ENCODE results near the gene PNPLA7.

PNPLA7 gene

GRCh38 chr9:137494550-137495351 lies 55.5 kb downstream of the PNPLA7 start:
- H3K4me1 ChIP-seq (ENCODE audit: control insufficient read depth in 2 of 2, insufficient read depth in 2 of 2, low read length in 2 of 2), result peaks cover 8 to 13% of the 10 kb centered on the region in 2 donors
- H3K36me3 ChIP-seq (ENCODE audit: control insufficient read depth in 2 of 2, insufficient read depth in 2 of 2, low read length in 2 of 2), result no peaks in the 10 kb centered on the region
- H3K27me3 ChIP-seq (ENCODE audit: control insufficient read depth in 2 of 2, insufficient read depth in 2 of 2, low read length in 2 of 2), result no peaks in the 10 kb centered on the region
- H3K9ac ChIP-seq (ENCODE audit: low read depth in 1 of 2, low read length in 2 of 2), result no peak overlapping the region
- no peak overlapping the region for H3K4me3 ChIP-seq (ENCODE audit: low read length in 2 of 2)
- peak overlapping the region; percentile 67 to 82 for H3K27ac ChIP-seq (ENCODE audit: low read depth in 2 of 2, low read length in 2 of 2)
- no peaks in the 10 kb centered on the region for H3K9me3 ChIP-seq (ENCODE audit: control insufficient read depth in 2 of 2, low read length in 2 of 2)

- H3K27ac ChIP-seq (ENCODE audit: low read depth in 2 of 2, low read length in 2 of 2), result peak overlapping the region; percentile 67 to 82
- H3K27me3 ChIP-seq (ENCODE audit: control insufficient read depth in 2 of 2, insufficient read depth in 2 of 2, low read length in 2 of 2), result no peaks in the 10 kb centered on the region
- no peaks in the 10 kb centered on the region for H3K36me3 ChIP-seq (ENCODE audit: control insufficient read depth in 2 of 2, insufficient read depth in 2 of 2, low read length in 2 of 2)
- H3K9me3 ChIP-seq (ENCODE audit: control insufficient read depth in 2 of 2, low read length in 2 of 2), result no peaks in the 10 kb centered on the region
- H3K9ac ChIP-seq (ENCODE audit: low read depth in 1 of 2, low read length in 2 of 2), result peak overlapping the region in 1 of 2 donors; percentile 45
- H3K4me3 ChIP-seq (ENCODE audit: low read length in 2 of 2), result peak overlapping the region in 1 of 2 donors; percentile 33
- H3K4me1 ChIP-seq (ENCODE audit: control insufficient read depth in 2 of 2, insufficient read depth in 2 of 2, low read length in 2 of 2), result peaks cover 8 to 13% of the 10 kb centered on the region in 2 donors
These were observed 56.1 kb downstream of the PNPLA7 start for GRCh38 chr9:137494104-137494544.

- Histone ChIP-seq H3K36me3 (ENCODE audit: control insufficient read depth in 2 of 2, insufficient read depth in 2 of 2, low read length in 2 of 2) (no peaks in the 10 kb centered on the region), H3K9ac (ENCODE audit: low read depth in 1 of 2, low read length in 2 of 2) (peak overlapping the region in 1 of 2 donors; percentile 45), H3K4me1 (ENCODE audit: control insufficient read depth in 2 of 2, insufficient read depth in 2 of 2, low read length in 2 of 2) (peaks cover 8 to 13% of the 10 kb centered on the region in 2 donors), H3K27me3 (ENCODE audit: control insufficient read depth in 2 of 2, insufficient read depth in 2 of 2, low read length in 2 of 2) (no peaks in the 10 kb centered on the region), H3K27ac (ENCODE audit: low read depth in 2 of 2, low read length in 2 of 2) (peak overlapping the region; percentile 67 to 82), H3K9me3 (ENCODE audit: control insufficient read depth in 2 of 2, low read length in 2 of 2) (no peaks in the 10 kb centered on the region), H3K4me3 (ENCODE audit: low read length in 2 of 2) (peak overlapping the region in 1 of 2 donors; percentile 33)
These were observed 56.7 kb downstream of the PNPLA7 start for GRCh38 chr9:137493364-137494103.

GRCh38 chr9:137492464-137493363 lies 57.5 kb downstream of the PNPLA7 start:
- Histone ChIP-seq H3K4me3 (ENCODE audit: low read length in 2 of 2) (no peak overlapping the region), H3K36me3 (ENCODE audit: control insufficient read depth in 2 of 2, insufficient read depth in 2 of 2, low read length in 2 of 2) (no peaks in the 10 kb centered on the region), H3K4me1 (ENCODE audit: control insufficient read depth in 2 of 2, insufficient read depth in 2 of 2, low read length in 2 of 2) (peaks cover 8 to 17% of the 10 kb centered on the region in 2 donors), H3K9ac (ENCODE audit: low read depth in 1 of 2, low read length in 2 of 2) (no peak overlapping the region), H3K27me3 (ENCODE audit: control insufficient read depth in 2 of 2, insufficient read depth in 2 of 2, low read length in 2 of 2) (no peaks in the 10 kb centered on the region), H3K27ac (ENCODE audit: low read depth in 2 of 2, low read length in 2 of 2) (peak overlapping the region; percentile 67 to 82), H3K9me3 (ENCODE audit: control insufficient read depth in 2 of 2, low read length in 2 of 2) (no peaks in the 10 kb centered on the region)

- Histone ChIP-seq H3K4me1 (ENCODE audit: control insufficient read depth in 2 of 2, insufficient read depth in 2 of 2, low read length in 2 of 2) (peaks cover 8 to 17% of the 10 kb centered on the region in 2 donors), H3K4me3 (ENCODE audit: low read length in 2 of 2) (no peak overlapping the region), H3K27ac (ENCODE audit: low read depth in 2 of 2, low read length in 2 of 2) (no peak overlapping the region), H3K27me3 (ENCODE audit: control insufficient read depth in 2 of 2, insufficient read depth in 2 of 2, low read length in 2 of 2) (no peaks in the 10 kb centered on the region), H3K9ac (ENCODE audit: low read depth in 1 of 2, low read length in 2 of 2) (no peak overlapping the region), H3K9me3 (ENCODE audit: control insufficient read depth in 2 of 2, low read length in 2 of 2) (no peaks in the 10 kb centered on the region), H3K36me3 (ENCODE audit: control insufficient read depth in 2 of 2, insufficient read depth in 2 of 2, low read length in 2 of 2) (no peaks in the 10 kb centered on the region)
These were observed 58.3 kb downstream of the PNPLA7 start for GRCh38 chr9:137491735-137492432.

- Histone ChIP-seq H3K9me3 (ENCODE audit: control insufficient read depth in 2 of 2, low read length in 2 of 2) (no peaks in the 10 kb centered on the region), H3K36me3 (ENCODE audit: control insufficient read depth in 2 of 2, insufficient read depth in 2 of 2, low read length in 2 of 2) (no peaks in the 10 kb centered on the region), H3K27ac (ENCODE audit: low read depth in 2 of 2, low read length in 2 of 2) (no peak overlapping the region), H3K4me1 (ENCODE audit: control insufficient read depth in 2 of 2, insufficient read depth in 2 of 2, low read length in 2 of 2) (peaks cover 8 to 17% of the 10 kb centered on the region in 2 donors), H3K9ac (ENCODE audit: low read depth in 1 of 2, low read length in 2 of 2) (no peak overlapping the region), H3K27me3 (ENCODE audit: control insufficient read depth in 2 of 2, insufficient read depth in 2 of 2, low read length in 2 of 2) (no peaks in the 10 kb centered on the region), H3K4me3 (ENCODE audit: low read length in 2 of 2) (no peak overlapping the region)
These were observed 59.5 kb downstream of the PNPLA7 start for GRCh38 chr9:137490532-137491186.

- H3K9me3 ChIP-seq (ENCODE audit: control insufficient read depth in 2 of 2, low read length in 2 of 2), result no peaks in the 10 kb centered on the region
- no peak overlapping the region for H3K4me3 ChIP-seq (ENCODE audit: low read length in 2 of 2)
- no peak overlapping the region for H3K9ac ChIP-seq (ENCODE audit: low read depth in 1 of 2, low read length in 2 of 2)
- H3K4me1 ChIP-seq (ENCODE audit: control insufficient read depth in 2 of 2, insufficient read depth in 2 of 2, low read length in 2 of 2), result peaks cover 4 to 15% of the 10 kb centered on the region in 2 donors
- H3K27ac ChIP-seq (ENCODE audit: low read depth in 2 of 2, low read length in 2 of 2), result no peak overlapping the region
- H3K27me3 ChIP-seq (ENCODE audit: control insufficient read depth in 2 of 2, insufficient read depth in 2 of 2, low read length in 2 of 2), result no peaks in the 10 kb centered on the region
- H3K36me3 ChIP-seq (ENCODE audit: control insufficient read depth in 2 of 2, insufficient read depth in 2 of 2, low read length in 2 of 2), result no peaks in the 10 kb centered on the region
These were observed 61.3 kb downstream of the PNPLA7 start for GRCh38 chr9:137488906-137489305.

GRCh38 chr9:137488327-137488653 lies 61.9 kb downstream of the PNPLA7 start:
- Histone ChIP-seq H3K27ac (ENCODE audit: low read depth in 2 of 2, low read length in 2 of 2) (no peak overlapping the region), H3K9me3 (ENCODE audit: control insufficient read depth in 2 of 2, low read length in 2 of 2) (no peaks in the 10 kb centered on the region), H3K9ac (ENCODE audit: low read depth in 1 of 2, low read length in 2 of 2) (no peak overlapping the region), H3K27me3 (ENCODE audit: control insufficient read depth in 2 of 2, insufficient read depth in 2 of 2, low read length in 2 of 2) (no peaks in the 10 kb centered on the region), H3K36me3 (ENCODE audit: control insufficient read depth in 2 of 2, insufficient read depth in 2 of 2, low read length in 2 of 2) (no peaks in the 10 kb centered on the region), H3K4me3 (ENCODE audit: low read length in 2 of 2) (no peak overlapping the region), H3K4me1 (ENCODE audit: control insufficient read depth in 2 of 2, insufficient read depth in 2 of 2, low read length in 2 of 2) (peaks cover 0 to 9% of the 10 kb centered on the region in 2 donors)
